Activated T-helper 9 cell treated with anti-CD3 and anti-CD28 coated beads, Interleukin-2, amount 50 U/mL, for 16 hours (primary cell): ENCODE results near the gene MXI1.
"Not testable (repeated sequence)": the region's sequence is repeated elsewhere in the genome, so short reads cannot be mapped to it uniquely, and the experiment has no call there.

Experiments
- DNase-seq: peaks from one replicate; pipeline ENCODE4 v3.0.0-alpha.2; 2020; ENCODE audit warnings: low read depth

The MXI1 gene

DNA sequence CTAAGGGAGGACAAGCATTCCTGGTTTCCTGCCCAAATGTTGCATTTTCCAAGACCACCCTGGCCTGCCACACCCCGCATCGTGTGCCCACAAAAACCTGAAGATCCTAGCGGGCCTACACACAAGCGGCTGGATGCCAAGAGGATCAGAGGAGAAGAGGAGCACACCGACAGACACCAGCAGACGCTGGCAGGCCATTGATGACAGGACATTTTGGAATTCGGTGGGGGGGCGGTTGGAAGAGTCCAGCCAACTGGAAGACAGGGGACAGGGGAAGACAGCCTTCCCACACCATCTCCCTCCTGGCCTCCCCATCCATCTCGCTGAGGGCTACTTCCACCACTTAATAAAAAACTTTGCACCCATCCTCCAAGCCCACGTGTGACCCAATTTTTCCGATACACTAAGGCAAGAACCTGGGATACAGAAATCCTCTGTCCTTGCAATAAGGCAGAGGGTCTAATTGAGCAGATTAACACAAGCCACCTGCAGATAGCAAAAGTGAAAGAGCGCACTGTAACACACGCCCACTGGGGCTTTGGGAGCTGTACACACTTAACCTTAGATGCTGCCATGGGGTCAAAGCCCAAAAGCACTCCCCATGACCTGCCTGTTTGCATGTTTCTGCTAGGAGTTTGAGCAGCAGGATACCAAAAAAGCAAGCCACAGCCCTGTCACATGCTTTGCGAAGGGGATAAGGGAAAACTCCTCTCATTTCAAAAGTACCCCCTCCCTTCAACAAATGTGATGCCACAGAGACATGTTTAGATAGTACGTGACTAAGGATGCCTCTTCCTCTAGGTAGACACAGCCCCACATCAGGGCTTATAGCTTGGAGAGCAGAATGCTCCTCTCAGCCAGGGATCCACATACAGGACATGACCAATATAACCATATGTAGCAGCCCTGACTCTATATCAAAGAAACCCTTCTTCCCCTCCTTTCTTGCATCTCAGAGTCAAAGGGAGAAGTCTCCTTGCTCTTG lies 110.8 kb downstream of the MXI1 start:
- DNase-seq: no peak

- DNase-seq: no peak
Observed at GRCh38 chr10:110321869-110322620, 114.6 kb downstream of the MXI1 start.

DNA sequence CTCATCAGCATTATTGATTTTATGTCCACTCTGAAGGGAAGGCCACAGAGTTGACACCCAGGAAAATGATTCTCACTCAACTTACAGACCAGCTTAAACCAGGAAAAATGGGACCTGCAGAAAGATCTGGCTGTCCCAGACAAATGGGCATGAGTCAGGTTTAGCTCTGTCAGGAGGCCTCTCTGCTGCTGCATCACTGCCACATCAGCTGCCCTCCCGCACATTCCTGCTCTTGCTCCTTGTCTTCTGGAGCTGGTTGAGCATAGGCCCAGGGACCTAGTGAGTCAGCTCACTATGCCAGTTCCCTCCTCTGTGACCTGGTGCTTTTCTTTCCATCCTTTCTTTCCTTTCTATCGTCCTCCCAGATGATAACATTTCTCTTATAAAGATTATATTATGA lies 116.1 kb downstream of the MXI1 start:
- no peak for DNase-seq

GRCh38 chr10:110324201-110324804 lies 116.9 kb downstream of the MXI1 start:
- DNase-seq: no peak

- DNase-seq: no peak
Observed at GRCh38 chr10:110324805-110325280, 117.4 kb downstream of the MXI1 start.

- DNase-seq: no peak
Observed at GRCh38 chr10:110326351-110327032, 119.1 kb downstream of the MXI1 start.

DNA sequence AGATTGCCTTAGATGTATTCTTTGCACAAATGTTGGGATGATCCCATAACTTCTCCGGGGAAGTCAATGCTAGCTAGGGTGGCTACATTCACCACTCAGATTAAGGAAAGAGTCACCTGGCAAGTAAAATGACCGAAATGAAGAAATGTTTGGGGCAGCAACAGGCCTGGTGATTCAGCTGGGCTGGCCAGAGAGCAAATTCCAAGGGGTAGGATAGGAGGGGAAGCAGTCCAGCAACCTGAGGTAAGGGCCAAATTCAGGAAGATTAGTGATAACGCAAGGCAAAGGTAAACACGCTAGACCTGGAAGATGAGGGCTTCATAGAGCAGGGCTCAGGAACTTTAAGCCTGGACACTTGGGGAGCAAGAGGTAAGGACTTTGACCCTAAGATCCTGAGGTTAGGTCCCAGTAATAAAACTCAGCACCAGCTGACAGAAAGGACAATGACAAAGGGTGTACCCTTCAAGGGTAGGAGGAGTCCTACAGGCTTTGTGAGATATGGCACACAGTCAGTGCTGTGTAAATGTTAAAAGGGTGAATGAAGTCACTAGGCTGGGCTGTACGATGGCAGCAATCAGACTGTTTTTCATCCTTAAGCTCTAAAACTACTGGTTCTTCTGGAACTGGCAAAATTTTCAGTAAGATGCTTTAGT lies 120.0 kb downstream of the MXI1 start:
- DNase-seq: no peak

DNA sequence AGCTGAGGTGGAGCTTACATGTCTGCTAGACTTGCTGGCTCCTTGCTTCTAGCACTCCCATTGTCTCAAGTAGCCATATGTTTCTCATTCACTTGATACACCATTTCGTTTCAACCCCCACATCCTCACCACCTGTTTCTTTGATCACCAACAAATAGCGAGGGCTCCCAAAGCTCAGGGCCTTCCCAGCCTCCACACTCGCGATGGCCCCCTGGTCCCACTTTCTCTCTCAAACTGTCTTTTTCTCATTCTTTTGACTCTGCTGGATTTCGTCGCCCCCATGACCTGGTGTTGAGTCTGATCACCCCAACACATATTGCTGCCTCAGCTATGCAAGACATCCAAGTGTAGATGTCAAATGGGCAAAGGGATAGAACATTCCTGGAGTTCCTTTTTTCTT lies 123.3 kb downstream of the MXI1 start:
- no peak for DNase-seq

DNA sequence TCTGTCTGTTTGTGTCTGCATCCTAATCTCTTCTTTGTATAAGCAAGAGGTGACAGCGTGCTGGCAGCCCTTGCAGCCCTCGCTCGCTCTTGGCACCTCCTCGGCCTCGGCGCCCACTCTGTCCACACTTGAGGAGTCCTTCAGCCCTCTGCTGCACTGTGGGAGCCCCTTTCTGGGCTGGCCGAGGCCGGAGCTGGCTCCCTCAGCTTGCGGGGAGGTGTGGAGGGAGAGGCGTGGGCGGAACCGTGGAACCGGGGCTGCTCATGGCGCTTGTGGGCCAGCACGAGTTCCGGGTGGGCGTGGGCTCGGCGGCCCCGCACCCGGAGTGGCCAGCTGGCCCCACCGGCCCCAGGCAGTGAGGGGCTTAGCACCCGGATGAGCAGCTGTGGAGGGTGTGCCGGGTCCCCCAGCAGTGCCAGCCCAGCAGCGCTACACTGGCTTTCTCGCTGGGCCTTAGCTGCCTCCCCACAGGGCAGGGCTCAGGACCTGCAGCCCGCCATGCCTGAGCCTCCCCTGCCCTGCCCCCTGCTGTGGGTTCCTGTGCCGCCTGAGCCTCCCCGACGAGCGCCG lies 123.9 kb downstream of the MXI1 start:
- DNase-seq: not testable (repeated sequence)

DNA sequence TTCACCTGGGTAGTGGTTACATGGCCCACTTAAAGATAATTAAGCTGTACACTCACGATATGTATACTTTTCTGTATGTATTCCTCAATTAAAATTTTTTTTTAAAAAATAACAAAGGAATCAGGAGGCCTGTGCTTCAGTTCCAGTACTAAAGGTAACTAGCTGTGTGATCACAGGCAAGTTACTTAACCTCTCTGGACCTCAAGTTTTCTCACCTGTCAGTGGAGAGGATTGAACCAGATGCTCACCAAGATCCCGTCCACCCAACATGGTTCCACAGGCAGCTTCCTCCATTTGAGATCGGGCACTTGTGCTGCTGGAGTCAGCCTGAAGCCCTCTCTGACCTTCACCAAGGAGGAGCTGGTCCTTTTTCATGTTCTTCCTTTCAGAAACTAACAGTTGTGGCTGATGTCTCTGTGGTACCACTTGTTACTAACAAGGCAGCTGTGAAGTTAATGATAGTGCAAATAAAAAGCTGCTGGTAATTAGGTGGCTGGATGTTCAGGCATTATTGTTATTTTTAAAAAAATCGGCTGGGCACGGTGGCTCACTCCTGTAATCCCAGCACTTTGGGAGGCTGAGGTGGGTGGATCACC lies 126.8 kb downstream of the MXI1 start:
- no peak for DNase-seq

DNA sequence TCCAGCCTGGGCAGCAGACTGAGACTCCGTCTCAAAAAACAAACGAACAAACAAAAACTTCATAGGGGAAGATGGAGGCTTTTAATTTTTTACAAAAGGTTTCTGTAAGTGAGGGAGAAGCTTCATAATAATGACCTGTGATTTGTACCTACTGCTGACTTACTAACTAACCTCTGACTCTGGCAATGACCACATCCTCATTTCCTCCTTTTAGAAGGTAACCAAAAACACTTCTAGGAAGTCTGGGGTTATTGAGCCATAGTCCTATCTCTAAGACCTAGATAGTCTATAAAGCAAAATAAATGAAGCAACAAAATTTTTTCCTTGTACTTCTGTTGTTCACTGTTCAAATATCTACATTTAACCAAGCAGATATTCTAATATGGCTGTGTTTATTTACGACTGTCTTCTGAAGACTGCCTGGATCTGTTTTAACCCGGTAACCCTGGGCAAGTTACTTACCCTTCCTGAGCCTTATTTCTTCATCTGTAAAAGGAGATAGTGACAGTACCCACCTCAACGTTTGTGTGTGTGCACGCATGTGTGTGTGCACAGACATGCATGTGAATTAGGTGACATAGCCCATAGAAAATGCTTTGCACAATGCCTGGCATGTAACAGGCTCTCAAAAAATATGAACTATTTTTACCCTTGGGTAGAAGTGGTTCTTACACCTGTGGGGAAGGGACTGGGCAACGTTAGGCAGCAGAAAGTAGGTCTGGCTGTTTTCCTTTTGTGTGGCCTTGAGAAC lies 128.1 kb downstream of the MXI1 start:
- DNase-seq: no peak

- DNase-seq: no peak
Observed at GRCh38 chr10:110336111-110336721, 128.8 kb downstream of the MXI1 start.
